ENCODE measurements around the gene YLPM1. TPM values are rescaled to one million over a fixed set of nuclear protein-coding genes. Genes with fewer than 3 reads are reported as not detected.

Gene YLPM1
- total RNA-seq, 1 donor from 2014 or later = 49.5 TPM

DNA sequence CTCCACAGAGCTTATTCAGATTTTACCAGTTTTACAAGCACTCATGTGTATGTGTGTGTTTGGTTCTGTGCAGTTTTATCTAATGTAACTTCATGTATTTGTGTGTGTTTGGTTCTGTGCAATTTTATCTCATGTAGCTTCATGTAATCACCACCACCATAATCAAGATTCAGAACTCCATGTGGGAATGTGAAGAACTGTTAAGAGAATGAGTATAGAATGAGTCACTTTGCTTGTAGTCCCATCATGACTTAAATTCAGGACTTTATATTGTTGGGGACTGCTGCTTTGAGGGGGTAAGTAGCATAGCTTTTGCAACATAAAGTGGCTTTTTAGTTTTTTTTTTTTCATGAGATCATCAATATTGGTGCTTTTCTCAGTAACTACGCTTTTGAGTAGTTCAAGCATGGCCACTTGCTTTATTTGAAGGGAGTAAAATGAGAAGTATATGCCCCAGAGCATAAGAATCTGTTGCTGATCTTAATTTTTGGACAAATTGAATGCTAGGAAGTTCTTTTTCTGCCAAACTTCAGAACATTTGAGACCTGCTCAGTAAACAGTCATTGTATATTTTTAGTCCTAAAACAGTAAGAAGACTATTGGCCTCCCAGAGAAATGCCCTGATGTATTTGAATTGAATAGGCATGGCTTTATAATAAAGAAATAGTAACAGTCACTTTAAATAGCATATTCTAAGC, 84.0 kb downstream of the YLPM1 start:
- no peaks in the 10 kb centered on the region for H4K20me1 ChIP-seq (ENCODE audit: insufficient read depth, low read length)
- DNase-seq (ENCODE audit: low read depth) (peak; percentile 67), FAIRE-seq (peak; percentile 26)
- no peak overlapping the region for H2AFZ ChIP-seq (ENCODE audit: low read depth, low read length)
- peaks cover 1% of the 10 kb centered on the region for H3K36me3 ChIP-seq (ENCODE audit: insufficient read depth, low read length)
- no peaks in the 10 kb centered on the region for H3K79me2 ChIP-seq (ENCODE audit: insufficient read depth, low read length)
- Mint-ChIP-seq H3K27me3 (ENCODE audit: low read depth, unreplicated experiment) (no peaks in the 10 kb centered on the region), H3K27ac (ENCODE audit: unreplicated experiment) (no peak overlapping the region), H3K36me3 (ENCODE audit: low read depth, unreplicated experiment) (no peaks in the 10 kb centered on the region), H3K4me1 (ENCODE audit: low read depth, unreplicated experiment) (peaks cover 16% of the 10 kb centered on the region), H3K4me3 (ENCODE audit: unreplicated experiment) (no peak overlapping the region), H3K9me3 (ENCODE audit: unreplicated experiment) (no peaks in the 10 kb centered on the region)
- no peaks in the 10 kb centered on the region for H3K27me3 ChIP-seq (ENCODE audit: insufficient read depth, low read length)
- H3K4me2 ChIP-seq (ENCODE audit: low read length) = peak overlapping the region; percentile 28
- peaks cover 5% of the 10 kb centered on the region for H3K4me1 ChIP-seq (ENCODE audit: insufficient read depth, low read length)
- H3K27ac ChIP-seq (ENCODE audit: low read depth, low read length) = no peak overlapping the region
- H3K4me3 ChIP-seq (ENCODE audit: insufficient read depth, low read depth, low read length) = no peak overlapping the region
- TF ChIP-seq EZH2 (IDR thresholded peaks at IDR 0.05; ENCODE audit: insufficient read depth, low read length) = no peak
- TF ChIP-seq, protein P1, sequence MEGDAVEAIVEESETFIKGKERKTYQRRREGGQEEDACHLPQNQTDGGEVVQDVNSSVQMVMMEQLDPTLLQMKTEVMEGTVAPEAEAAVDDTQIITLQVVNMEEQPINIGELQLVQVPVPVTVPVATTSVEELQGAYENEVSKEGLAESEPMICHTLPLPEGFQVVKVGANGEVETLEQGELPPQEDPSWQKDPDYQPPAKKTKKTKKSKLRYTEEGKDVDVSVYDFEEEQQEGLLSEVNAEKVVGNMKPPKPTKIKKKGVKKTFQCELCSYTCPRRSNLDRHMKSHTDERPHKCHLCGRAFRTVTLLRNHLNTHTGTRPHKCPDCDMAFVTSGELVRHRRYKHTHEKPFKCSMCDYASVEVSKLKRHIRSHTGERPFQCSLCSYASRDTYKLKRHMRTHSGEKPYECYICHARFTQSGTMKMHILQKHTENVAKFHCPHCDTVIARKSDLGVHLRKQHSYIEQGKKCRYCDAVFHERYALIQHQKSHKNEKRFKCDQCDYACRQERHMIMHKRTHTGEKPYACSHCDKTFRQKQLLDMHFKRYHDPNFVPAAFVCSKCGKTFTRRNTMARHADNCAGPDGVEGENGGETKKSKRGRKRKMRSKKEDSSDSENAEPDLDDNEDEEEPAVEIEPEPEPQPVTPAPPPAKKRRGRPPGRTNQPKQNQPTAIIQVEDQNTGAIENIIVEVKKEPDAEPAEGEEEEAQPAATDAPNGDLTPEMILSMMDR (IDR thresholded peaks at IDR 0.05; ENCODE audit: insufficient read depth, low read depth, low read length) = no peak
- no peaks in the 10 kb centered on the region for H3K9me3 ChIP-seq (ENCODE audit: insufficient read depth, low read depth, low read length)
- H3K9ac ChIP-seq (ENCODE audit: low read length) = no peak overlapping the region

DNA sequence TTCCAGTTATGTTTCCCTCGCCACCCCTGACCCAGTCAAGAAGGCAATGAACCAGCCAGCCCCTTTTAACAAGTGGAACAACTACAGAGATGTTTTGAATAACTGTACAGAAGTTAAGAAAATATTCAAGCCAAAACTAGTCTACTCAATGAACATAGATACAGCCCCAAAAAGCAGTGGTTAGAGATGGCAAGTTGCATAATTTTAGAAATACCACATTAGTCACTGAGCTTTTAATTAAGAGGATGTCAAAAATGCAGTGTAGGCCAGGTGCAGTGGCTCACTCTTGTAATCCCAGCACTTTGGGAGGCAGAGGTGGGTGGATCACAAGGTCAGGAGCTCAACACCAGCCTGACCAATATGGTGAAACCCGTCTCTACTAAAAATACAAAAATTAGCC, 85.7 kb downstream of the YLPM1 start:
- DNase-seq (ENCODE audit: low read depth) = peak; percentile 20
- H3K4me3 ChIP-seq (ENCODE audit: insufficient read depth, low read depth, low read length) = no peak overlapping the region
- H3K4me3 Mint-ChIP-seq (ENCODE audit: unreplicated experiment) = no peak overlapping the region

More for the DNA sequence above, 85.7 kb downstream of the YLPM1 start:
- Histone ChIP-seq H3K9me3 (ENCODE audit: insufficient read depth, low read depth, low read length) (no peaks in the 10 kb centered on the region), H3K36me3 (ENCODE audit: insufficient read depth, low read length) (no peaks in the 10 kb centered on the region), H2AFZ (ENCODE audit: low read depth, low read length) (no peak overlapping the region), H3K79me2 (ENCODE audit: insufficient read depth, low read length) (no peaks in the 10 kb centered on the region), H3K27ac (ENCODE audit: low read depth, low read length) (no peak overlapping the region), H3K4me2 (ENCODE audit: low read length) (no peak overlapping the region), H3K27me3 (ENCODE audit: insufficient read depth, low read length) (no peaks in the 10 kb centered on the region), H4K20me1 (ENCODE audit: insufficient read depth, low read length) (no peaks in the 10 kb centered on the region), H3K9ac (ENCODE audit: low read length) (no peak overlapping the region), H3K4me1 (ENCODE audit: insufficient read depth, low read length) (peaks cover 12% of the 10 kb centered on the region)
- TF ChIP-seq EZH2 (IDR thresholded peaks at IDR 0.05; ENCODE audit: insufficient read depth, low read length) = no peak
- TF ChIP-seq, protein P1 (IDR thresholded peaks at IDR 0.05; ENCODE audit: insufficient read depth, low read depth, low read length) = no peak
- Mint-ChIP-seq H3K9me3 (ENCODE audit: unreplicated experiment) (no peaks in the 10 kb centered on the region), H3K36me3 (ENCODE audit: low read depth, unreplicated experiment) (no peaks in the 10 kb centered on the region), H3K4me1 (ENCODE audit: low read depth, unreplicated experiment) (peaks cover 20% of the 10 kb centered on the region), H3K27ac (ENCODE audit: unreplicated experiment) (no peak overlapping the region), H3K27me3 (ENCODE audit: low read depth, unreplicated experiment) (no peaks in the 10 kb centered on the region)
- no peak for FAIRE-seq
